ENCODE results near the gene EFNB3.

DNA sequence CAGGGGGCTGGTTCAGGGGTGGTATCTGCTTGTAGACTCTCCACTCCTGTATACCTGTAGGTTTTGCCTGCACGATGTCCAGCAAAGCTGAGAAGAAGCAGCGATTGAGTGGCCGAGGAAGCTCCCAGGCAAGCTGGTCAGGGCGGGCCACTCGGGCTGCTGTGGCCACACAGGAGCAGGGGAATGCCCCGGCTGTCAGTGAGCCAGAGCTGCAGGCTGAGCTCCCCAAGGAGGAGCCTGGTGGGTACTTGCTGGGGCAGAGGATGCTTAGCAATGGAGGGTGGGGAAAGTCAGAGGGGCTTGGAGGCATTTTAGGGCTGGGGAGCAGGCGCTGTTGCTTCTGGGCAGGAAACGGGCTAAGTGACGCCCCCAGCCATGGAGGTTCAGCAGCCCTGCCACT lies 14.7 kb downstream of the EFNB3 start:
- TF ChIP-seq CTCF (IDR thresholded peaks at IDR 0.05): no peak
- TF ChIP-seq POLR2A (IDR thresholded peaks at IDR 0.05): no peak
- no peak for TF ChIP-seq POLR2AphosphoS5 (IDR thresholded peaks at IDR 0.05)
- TF ChIP-seq EP300 (IDR thresholded peaks at IDR 0.05): no peak

Data from stomach (tissue), 4 donors.